WTC11 (cell line): ENCODE data around the gene RAB12. TPM values are rescaled to one million over a fixed set of nuclear protein-coding genes. Genes with fewer than 3 reads are reported as not detected.
A peak's percentile ranks its signal among the peaks of the same experiment; 100 is the strongest.

Experiments
- ATAC-seq: fragments of 200-7000 bp; cut with Tn5 transposase; 2 replicates; pipeline ENCODE4 v1.10.0; 2021; ENCODE audit warnings: mild to moderate bottlenecking, moderate library complexity
- CTCF ChIA-PET: fragments of 300-600 bp; sonication (Branson Sonifier 250); formaldehyde crosslinking; loops from one replicate; lab custom pipeline; 2021; ENCODE audit warnings: antibody characterized with exemption; lab: Charles Lee
- POLR2A ChIA-PET: fragments of 350-600 bp; sonication (Branson Sonifier 250); formaldehyde crosslinking; loops from one replicate; lab custom pipeline; 2021; ENCODE audit warnings: antibody characterized with exemption; lab: Charles Lee
- DNase-seq: peaks from one replicate; pipeline ENCODE4 v3.0.0; 2021; ENCODE audit warnings: low spot score
- H3K27ac Mint-ChIP-seq: 2 replicates; pipeline ENCODE4 v1.8.0; 2021; ENCODE audit warnings: mixed read lengths
- H3K27me3 Mint-ChIP-seq: 2 replicates; pipeline ENCODE4 v1.8.0; 2021; ENCODE audit warnings: low read depth, mild to moderate bottlenecking, moderate library complexity, mixed read lengths
- H3K36me3 Mint-ChIP-seq: 2 replicates; pipeline ENCODE4 v1.8.0; 2021; ENCODE audit warnings: mixed read lengths
- H3K4me1 Mint-ChIP-seq: 2 replicates; pipeline ENCODE4 v1.8.0; 2022; ENCODE audit warnings: mixed read lengths
- H3K4me3 Mint-ChIP-seq: 2 replicates; pipeline ENCODE4 v1.8.0; 2021; ENCODE audit warnings: mild to moderate bottlenecking, moderate library complexity, mixed read lengths
- H3K9me3 Mint-ChIP-seq: 2 replicates; pipeline ENCODE4 v1.8.0; 2021; ENCODE audit warnings: mixed read lengths
- ATF6 ChIP-seq: sonication (generic); formaldehyde crosslinking; IDR thresholded peaks from 2 replicates; pipeline ENCODE4 v1.8.1; 2023; ENCODE audit warnings: mild to moderate bottlenecking, missing genetic modification reagents
- CBFB ChIP-seq: sonication (generic); formaldehyde crosslinking; IDR thresholded peaks from 2 replicates; pipeline ENCODE4 v1.8.1; 2022; ENCODE audit warnings: mild to moderate bottlenecking, low read depth, missing genetic modification reagents
- CREB1 ChIP-seq: sonication (generic); formaldehyde crosslinking; IDR thresholded peaks from 2 replicates; pipeline ENCODE4 v1.8.0; 2023; ENCODE audit warnings: mild to moderate bottlenecking, missing genetic modification reagents
- ELF4 ChIP-seq: sonication (generic); formaldehyde crosslinking; IDR thresholded peaks from 2 replicates; pipeline ENCODE4 v1.8.1; 2022; ENCODE audit warnings: low read depth, mild to moderate bottlenecking, moderate library complexity, missing genetic modification reagents
- EMX1 ChIP-seq: fragments of 250-450 bp; sonication (Bioruptor Pico); IDR thresholded peaks from 2 replicates; pipeline ENCODE4 v1.8.0; 2021; ENCODE audit warnings: mild to moderate bottlenecking
- GRHL2 ChIP-seq: fragments of 250-450 bp; sonication (Bioruptor Pico); IDR thresholded peaks from 2 replicates; pipeline ENCODE4 v1.8.0; 2022; ENCODE audit warnings: mild to moderate bottlenecking, moderate library complexity; ENCODE audit not compliant: insufficient replicate concordance, severe bottlenecking
- JAZF1 ChIP-seq: fragments of 250-450 bp; sonication (Bioruptor Pico); IDR thresholded peaks from 2 replicates; pipeline ENCODE4 v1.9.0; 2021; ENCODE audit warnings: moderate library complexity, mild to moderate bottlenecking, inconsistent platforms
- KAT7 ChIP-seq: sonication (generic); formaldehyde crosslinking; IDR thresholded peaks from 2 replicates; pipeline ENCODE4 v1.8.1; 2023; ENCODE audit warnings: missing genetic modification reagents, mild to moderate bottlenecking, borderline replicate concordance
- RELA ChIP-seq: sonication (generic); formaldehyde crosslinking; IDR thresholded peaks from 2 replicates; pipeline ENCODE4 v1.8.1; 2022; ENCODE audit warnings: missing genetic modification reagents, mild to moderate bottlenecking, borderline replicate concordance
- SMAD3 ChIP-seq: sonication (generic); formaldehyde crosslinking; IDR thresholded peaks from 2 replicates; pipeline ENCODE4 v1.8.0; 2022; ENCODE audit warnings: missing genetic modification reagents, mild to moderate bottlenecking, borderline replicate concordance
- SOX15 ChIP-seq: fragments of 250-450 bp; sonication (Bioruptor Pico); IDR thresholded peaks from 2 replicates; pipeline ENCODE4 v1.9.0; 2021; ENCODE audit warnings: mild to moderate bottlenecking
- TEAD4 ChIP-seq: sonication (generic); formaldehyde crosslinking; IDR thresholded peaks from 2 replicates; pipeline ENCODE4 v1.8.0; 2022; ENCODE audit warnings: mild to moderate bottlenecking, missing genetic modification reagents
- USF2 ChIP-seq: sonication (generic); formaldehyde crosslinking; IDR thresholded peaks from 2 replicates; pipeline ENCODE4 v1.8.1; 2023; ENCODE audit warnings: mild to moderate bottlenecking, missing genetic modification reagents, moderate library complexity
- ZBTB43 ChIP-seq: sonication (generic); formaldehyde crosslinking; IDR thresholded peaks from 2 replicates; pipeline ENCODE4 v1.8.1; 2023; ENCODE audit warnings: mild to moderate bottlenecking, missing genetic modification reagents
- ZNF121 ChIP-seq: sonication (generic); formaldehyde crosslinking; IDR thresholded peaks from 2 replicates; pipeline ENCODE4 v1.8.0; 2023; ENCODE audit warnings: missing genetic modification reagents
- ZNF138 ChIP-seq: sonication (generic); formaldehyde crosslinking; conservative IDR thresholded peaks from 2 replicates; pipeline ENCODE4 v1.8.1; 2022; ENCODE audit warnings: mild to moderate bottlenecking, moderate library complexity, missing genetic modification reagents
- ZNF317 ChIP-seq: sonication (generic); formaldehyde crosslinking; IDR thresholded peaks from 2 replicates; pipeline ENCODE4 v1.8.1; 2023; ENCODE audit warnings: low read depth, mild to moderate bottlenecking, moderate library complexity, missing genetic modification reagents, borderline replicate concordance
- ZNF396 ChIP-seq: fragments of 250-450 bp; sonication (Bioruptor Pico); IDR thresholded peaks from 2 replicates; pipeline ENCODE4 v1.8.0; 2021; ENCODE audit warnings: mild to moderate bottlenecking, moderate library complexity, borderline replicate concordance
- ZNF671 ChIP-seq: fragments of 250-450 bp; sonication (Bioruptor Pico); IDR thresholded peaks from 2 replicates; pipeline ENCODE4 v1.8.0; 2021; ENCODE audit warnings: mild to moderate bottlenecking
- total RNA-seq: library from RNA; stranded (reverse); gene quantifications from 3 replicates; pipeline ENCODE4 v1.2.3, GENCODE V29; 2021
- TF ChIP-seq, protein P1 (sequence below): sonication (generic); formaldehyde crosslinking; conservative IDR thresholded peaks from 2 replicates; pipeline ENCODE4 v1.8.1; 2022; ENCODE audit warnings: mild to moderate bottlenecking, missing genetic modification reagents
- TF ChIP-seq, protein P2 (sequence below): sonication (generic); formaldehyde crosslinking; IDR thresholded peaks from 2 replicates; pipeline ENCODE4 v1.8.0; 2023; ENCODE audit warnings: mild to moderate bottlenecking, missing genetic modification reagents
- TF ChIP-seq, protein P3 (sequence below): fragments of 250-450 bp; sonication (Bioruptor Pico); IDR thresholded peaks from 2 replicates; pipeline ENCODE4 v1.9.0; 2021; ENCODE audit warnings: moderate library complexity, mild to moderate bottlenecking, inconsistent platforms, borderline replicate concordance
- TF ChIP-seq, protein P4 (sequence below): sonication (generic); formaldehyde crosslinking; IDR thresholded peaks from 2 replicates; pipeline ENCODE4 v1.8.0; 2022; ENCODE audit warnings: mild to moderate bottlenecking, missing genetic modification reagents

Gene RAB12
- total RNA-seq, 1 experiment from 2014 or later = 69.3 TPM

DNA sequence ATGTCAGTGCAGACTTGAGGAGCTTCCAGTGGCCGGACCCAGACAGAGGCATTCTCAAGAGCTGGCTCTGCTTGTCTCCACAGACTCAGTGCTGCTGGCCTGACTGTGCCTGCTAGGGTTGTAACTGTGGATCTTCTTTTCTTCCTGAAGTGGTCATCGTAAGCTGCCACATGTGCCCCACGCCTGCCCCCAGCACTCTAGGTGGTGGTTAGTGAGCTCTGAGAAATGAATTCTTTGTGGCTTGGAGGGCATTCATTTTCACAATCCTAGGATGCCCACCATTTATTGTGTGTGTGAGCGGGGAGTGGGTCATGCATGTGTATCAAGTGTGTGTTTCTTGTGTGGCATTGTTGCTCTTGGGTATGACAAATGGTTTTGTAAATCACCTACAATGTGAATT is 23.1 kb downstream of the RAB12 start (continued):
- TF ChIP-seq ZNF671 (no peak), GRHL2 (CRISPR knock-in tag) (no peak)

- Mint-ChIP-seq H3K27me3 (no peaks in the 10 kb centered on the region), H3K36me3 (peaks cover 86% of the 10 kb centered on the region), H3K4me1 (peaks cover 54% of the 10 kb centered on the region), H3K9me3 (no peaks in the 10 kb centered on the region), H3K4me3 (no peak overlapping the region), H3K27ac (peak overlapping the region; percentile 23; the same call in 1 of the 2 replicates)
- no peak for ATAC-seq
- DNase-seq = no peak
- ChIA-PET CTCF (no interaction called here), POLR2A (no interaction called here)
- TF ChIP-seq ZNF121 (CRISPR knock-in tag) (no peak), ZBTB43 (CRISPR knock-in tag) (no peak), EMX1 (no peak), JAZF1 (CRISPR knock-in tag) (no peak), CBFB (CRISPR knock-in tag) (no peak), SOX15 (CRISPR knock-in tag) (no peak), CREB1 (CRISPR knock-in tag) (no peak), RELA (no peak), KAT7 (CRISPR knock-in tag) (no peak)
- TF ChIP-seq, protein P1, sequence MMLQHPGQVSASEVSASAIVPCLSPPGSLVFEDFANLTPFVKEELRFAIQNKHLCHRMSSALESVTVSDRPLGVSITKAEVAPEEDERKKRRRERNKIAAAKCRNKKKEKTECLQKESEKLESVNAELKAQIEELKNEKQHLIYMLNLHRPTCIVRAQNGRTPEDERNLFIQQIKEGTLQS = no peak
- TF ChIP-seq, protein P2, sequence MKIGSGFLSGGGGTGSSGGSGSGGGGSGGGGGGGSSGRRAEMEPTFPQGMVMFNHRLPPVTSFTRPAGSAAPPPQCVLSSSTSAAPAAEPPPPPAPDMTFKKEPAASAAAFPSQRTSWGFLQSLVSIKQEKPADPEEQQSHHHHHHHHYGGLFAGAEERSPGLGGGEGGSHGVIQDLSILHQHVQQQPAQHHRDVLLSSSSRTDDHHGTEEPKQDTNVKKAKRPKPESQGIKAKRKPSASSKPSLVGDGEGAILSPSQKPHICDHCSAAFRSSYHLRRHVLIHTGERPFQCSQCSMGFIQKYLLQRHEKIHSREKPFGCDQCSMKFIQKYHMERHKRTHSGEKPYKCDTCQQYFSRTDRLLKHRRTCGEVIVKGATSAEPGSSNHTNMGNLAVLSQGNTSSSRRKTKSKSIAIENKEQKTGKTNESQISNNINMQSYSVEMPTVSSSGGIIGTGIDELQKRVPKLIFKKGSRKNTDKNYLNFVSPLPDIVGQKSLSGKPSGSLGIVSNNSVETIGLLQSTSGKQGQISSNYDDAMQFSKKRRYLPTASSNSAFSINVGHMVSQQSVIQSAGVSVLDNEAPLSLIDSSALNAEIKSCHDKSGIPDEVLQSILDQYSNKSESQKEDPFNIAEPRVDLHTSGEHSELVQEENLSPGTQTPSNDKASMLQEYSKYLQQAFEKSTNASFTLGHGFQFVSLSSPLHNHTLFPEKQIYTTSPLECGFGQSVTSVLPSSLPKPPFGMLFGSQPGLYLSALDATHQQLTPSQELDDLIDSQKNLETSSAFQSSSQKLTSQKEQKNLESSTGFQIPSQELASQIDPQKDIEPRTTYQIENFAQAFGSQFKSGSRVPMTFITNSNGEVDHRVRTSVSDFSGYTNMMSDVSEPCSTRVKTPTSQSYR (CRISPR knock-in tag) = no peak
- TF ChIP-seq, protein P3, sequence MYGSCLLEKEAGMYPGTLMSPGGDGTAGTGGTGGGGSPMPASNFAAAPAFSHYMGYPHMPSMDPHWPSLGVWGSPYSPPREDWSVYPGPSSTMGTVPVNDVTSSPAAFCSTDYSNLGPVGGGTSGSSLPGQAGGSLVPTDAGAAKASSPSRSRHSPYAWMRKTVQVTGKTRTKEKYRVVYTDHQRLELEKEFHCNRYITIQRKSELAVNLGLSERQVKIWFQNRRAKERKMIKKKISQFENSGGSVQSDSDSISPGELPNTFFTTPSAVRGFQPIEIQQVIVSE (CRISPR knock-in tag) = no peak
- TF ChIP-seq, protein P4, sequence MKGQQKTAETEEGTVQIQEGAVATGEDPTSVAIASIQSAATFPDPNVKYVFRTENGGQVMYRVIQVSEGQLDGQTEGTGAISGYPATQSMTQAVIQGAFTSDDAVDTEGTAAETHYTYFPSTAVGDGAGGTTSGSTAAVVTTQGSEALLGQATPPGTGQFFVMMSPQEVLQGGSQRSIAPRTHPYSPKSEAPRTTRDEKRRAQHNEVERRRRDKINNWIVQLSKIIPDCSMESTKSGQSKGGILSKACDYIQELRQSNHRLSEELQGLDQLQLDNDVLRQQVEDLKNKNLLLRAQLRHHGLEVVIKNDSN (CRISPR knock-in tag) = no peak
Measured at GRCh38 chr18:8634508-8634907, 25.3 kb downstream of the RAB12 start.

DNA sequence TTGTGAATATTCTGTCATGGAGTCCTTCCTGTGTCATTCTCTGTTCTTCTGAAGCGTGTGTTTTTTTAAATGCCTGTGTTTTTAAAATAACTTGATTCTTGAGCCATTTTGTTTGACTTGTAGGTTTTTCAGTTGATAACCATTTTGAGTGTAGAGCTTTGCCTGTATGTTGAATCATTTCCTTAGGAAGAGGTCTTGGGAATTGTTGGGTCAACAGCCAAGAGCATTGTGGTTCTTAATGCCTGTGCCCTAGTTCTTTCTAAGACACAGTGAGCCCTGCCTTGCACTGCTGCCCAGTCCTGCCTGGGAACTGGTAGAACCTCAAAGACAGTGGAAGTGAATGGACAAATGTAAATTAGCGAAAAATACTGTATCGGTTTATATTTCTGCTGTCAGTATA is 25.9 kb downstream of the RAB12 start:
- H3K36me3 Mint-ChIP-seq = peaks cover 88% of the 10 kb centered on the region
- no peaks in the 10 kb centered on the region for H3K9me3 Mint-ChIP-seq
- no peak for DNase-seq
- H3K4me1 Mint-ChIP-seq = peaks cover 48% of the 10 kb centered on the region
- CTCF ChIA-PET = no interaction called here
- no peak for ATAC-seq
- H3K4me3 Mint-ChIP-seq = no peak overlapping the region
- H3K27me3 Mint-ChIP-seq = no peaks in the 10 kb centered on the region
- POLR2A ChIA-PET = interaction anchor here (0.7 kb wide), 1 partner anchor 73 kb away, joined by 3 read pairs; no protein-coding TSS in a partner anchor
- peak overlapping the region; percentile 93 for H3K27ac Mint-ChIP-seq
- TF ChIP-seq ZNF121 (CRISPR knock-in tag) (no peak), ZNF138 (no peak), SMAD3 (no peak), ELF4 (CRISPR knock-in tag) (no peak), CBFB (CRISPR knock-in tag) (no peak), ZNF317 (CRISPR knock-in tag) (no peak), ATF6 (CRISPR knock-in tag) (no peak), ZNF396 (no peak), TEAD4 (CRISPR knock-in tag) (no peak), USF2 (CRISPR knock-in tag) (no peak)
- TF ChIP-seq, protein P2 (CRISPR knock-in tag) = no peak
